Measurements from ENCODE around the gene RBMS3.
"Not testable (repeated sequence)": the region's sequence is repeated elsewhere in the genome, so short reads cannot be mapped to it uniquely, and the experiment has no call there.

RBMS3 gene

GRCh38 chr3:29385046-29385830 lies 104.4 kb downstream of the RBMS3 start:
- no peak for DNase-seq (ENCODE audit: low spot score)

- no peak for DNase-seq (ENCODE audit: low spot score)
Observed at GRCh38 chr3:29389362-29389761, 108.5 kb downstream of the RBMS3 start.

- DNase-seq (ENCODE audit: low spot score) = no peak
Observed at GRCh38 chr3:29392625-29393388, 111.9 kb downstream of the RBMS3 start.

GRCh38 chr3:29393946-29394345 lies 113.1 kb downstream of the RBMS3 start:
- not testable (repeated sequence) for DNase-seq (ENCODE audit: low spot score)

- no peak for DNase-seq (ENCODE audit: low spot score)
Observed at GRCh38 chr3:29397406-29397805, 116.5 kb downstream of the RBMS3 start.

- DNase-seq (ENCODE audit: low spot score) = no peak
Observed at GRCh38 chr3:29398787-29399186, 117.9 kb downstream of the RBMS3 start.

- no peak for DNase-seq (ENCODE audit: low spot score)
Observed at GRCh38 chr3:29406291-29406832, 125.5 kb downstream of the RBMS3 start.

- DNase-seq (ENCODE audit: low spot score) = no peak
Observed at GRCh38 chr3:29408676-29409075, 127.8 kb downstream of the RBMS3 start.

- no peak for DNase-seq (ENCODE audit: low spot score)
Observed at GRCh38 chr3:29409409-29409808, 128.5 kb downstream of the RBMS3 start.

- DNase-seq (ENCODE audit: low spot score) = no peak
Observed at GRCh38 chr3:29410220-29410619, 129.3 kb downstream of the RBMS3 start.

- no peak for DNase-seq (ENCODE audit: low spot score)
Observed at GRCh38 chr3:29410660-29411405, 130.0 kb downstream of the RBMS3 start.

- no peak for DNase-seq (ENCODE audit: low spot score)
Observed at GRCh38 chr3:29412110-29412509, 131.2 kb downstream of the RBMS3 start.

GRCh38 chr3:29414468-29415224 lies 133.8 kb downstream of the RBMS3 start:
- no peak for DNase-seq (ENCODE audit: low spot score)

GRCh38 chr3:29415482-29416223 lies 134.8 kb downstream of the RBMS3 start:
- no peak for DNase-seq (ENCODE audit: low spot score)

GRCh38 chr3:29416514-29416913 lies 135.6 kb downstream of the RBMS3 start:
- no peak for DNase-seq (ENCODE audit: low spot score)

- DNase-seq (ENCODE audit: low spot score) = no peak
Observed at GRCh38 chr3:29420106-29420505, 139.2 kb downstream of the RBMS3 start.

GRCh38 chr3:29426302-29427226 lies 145.7 kb downstream of the RBMS3 start:
- no peak for DNase-seq (ENCODE audit: low spot score)

- DNase-seq (ENCODE audit: low spot score) = no peak
Observed at GRCh38 chr3:29427266-29428103, 146.6 kb downstream of the RBMS3 start.
